Suprapubic skin (tissue), 4 donors: Measurements from ENCODE around the gene DGUOK. TPM values are rescaled to one million over a fixed set of nuclear protein-coding genes. Genes with fewer than 3 reads are reported as not detected.

Source experiments
- DNase-seq, 2 donors: peaks; one replicate each; pipeline ENCODE4 v3.0.0-alpha.2; 2019; ENCODE audit warnings: low spot score in 2 of 2
- H3K27ac ChIP-seq: fragments of 200-600 bp; sonication (generic); one replicate; pipeline ENCODE4 v1.5.1; 2019
- H3K27me3 ChIP-seq: fragments of 200-600 bp; sonication (generic); one replicate; pipeline ENCODE4 v1.5.1; 2019
- H3K36me3 ChIP-seq: fragments of 200-600 bp; sonication (generic); one replicate; pipeline ENCODE4 v1.5.1; 2019
- H3K4me1 ChIP-seq: fragments of 200-600 bp; sonication (generic); one replicate; pipeline ENCODE4 v1.5.1; 2019
- H3K4me3 ChIP-seq: fragments of 200-600 bp; sonication (generic); one replicate; pipeline ENCODE4 v1.5.1; 2019; ENCODE audit warnings: mild to moderate bottlenecking
- H3K9me3 ChIP-seq: fragments of 200-600 bp; sonication (generic); one replicate; pipeline ENCODE4 v1.5.1; 2019
- EP300 ChIP-seq: sonication (generic); formaldehyde crosslinking; IDR thresholded peaks from one replicate; pipeline ENCODE4 v1.6.1; 2017; ENCODE audit warnings: antibody characterized with exemption
- POLR2A ChIP-seq, 2 donors: fragments of 450-650 bp; IDR thresholded peaks; one replicate each; pipeline ENCODE4 v1.6.1; 2017; ENCODE audit warnings: antibody characterized with exemption in 2 of 2, mild to moderate bottlenecking in 2 of 2, moderate library complexity in 2 of 2
- POLR2AphosphoS5 ChIP-seq, 3 donors: sonication (generic); formaldehyde crosslinking; IDR thresholded peaks; one replicate each; pipeline ENCODE4 v1.6.1; 2017; ENCODE audit warnings: antibody characterized with exemption in 3 of 3
- WGBS: methylation state at CpG from one replicate; pipeline ENCODE4 v1.1.5; 2018; 5-methylcytosine and 5-hydroxymethylcytosine counted together
- total RNA-seq, 4 donors: library from RNA; depleted of rRNA; stranded (reverse); fragments of >200 nt; gene quantifications; one replicate each; pipeline ENCODE4 v1.1.0, GENCODE V29; 2016
- TF ChIP-seq, protein P1 (sequence below), 2 donors: fragments of 200-600 bp in 1 of 2; fragments of 450-650 bp in 1 of 2; sonication (generic) in 1 of 2; IDR thresholded peaks; one replicate each; pipeline ENCODE4 v1.5.1; 2016 to 2019; ENCODE audit warnings: antibody characterized with exemption in 2 of 2, mild to moderate bottlenecking in 1 of 2, moderate library complexity in 1 of 2

The DGUOK gene
- total RNA-seq, 4 donors from 2014 or later: 26.2 to 74.9 (median 48.1) TPM

GRCh38 chr2:73964223-73964622, 37.5 kb downstream of the DGUOK start:
- Histone ChIP-seq H3K9me3 (no peaks in the 10 kb centered on the region), H3K4me3 (no peak overlapping the region), H3K27me3 (no peaks in the 10 kb centered on the region), H3K4me1 (peaks cover 4% of the 10 kb centered on the region), H3K36me3 (peaks cover 11% of the 10 kb centered on the region), H3K27ac (no peak overlapping the region)
- DNase-seq: no peak
- WGBS: 93% methylated on average over 2 of the region's 2 CpGs
- TF ChIP-seq EP300: no peak
- TF ChIP-seq, protein P1, sequence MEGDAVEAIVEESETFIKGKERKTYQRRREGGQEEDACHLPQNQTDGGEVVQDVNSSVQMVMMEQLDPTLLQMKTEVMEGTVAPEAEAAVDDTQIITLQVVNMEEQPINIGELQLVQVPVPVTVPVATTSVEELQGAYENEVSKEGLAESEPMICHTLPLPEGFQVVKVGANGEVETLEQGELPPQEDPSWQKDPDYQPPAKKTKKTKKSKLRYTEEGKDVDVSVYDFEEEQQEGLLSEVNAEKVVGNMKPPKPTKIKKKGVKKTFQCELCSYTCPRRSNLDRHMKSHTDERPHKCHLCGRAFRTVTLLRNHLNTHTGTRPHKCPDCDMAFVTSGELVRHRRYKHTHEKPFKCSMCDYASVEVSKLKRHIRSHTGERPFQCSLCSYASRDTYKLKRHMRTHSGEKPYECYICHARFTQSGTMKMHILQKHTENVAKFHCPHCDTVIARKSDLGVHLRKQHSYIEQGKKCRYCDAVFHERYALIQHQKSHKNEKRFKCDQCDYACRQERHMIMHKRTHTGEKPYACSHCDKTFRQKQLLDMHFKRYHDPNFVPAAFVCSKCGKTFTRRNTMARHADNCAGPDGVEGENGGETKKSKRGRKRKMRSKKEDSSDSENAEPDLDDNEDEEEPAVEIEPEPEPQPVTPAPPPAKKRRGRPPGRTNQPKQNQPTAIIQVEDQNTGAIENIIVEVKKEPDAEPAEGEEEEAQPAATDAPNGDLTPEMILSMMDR (IDR thresholded peaks at IDR 0.05): no peak
- TF ChIP-seq POLR2AphosphoS5 (IDR thresholded peaks at IDR 0.05): no peak
- no peak for TF ChIP-seq POLR2A (IDR thresholded peaks at IDR 0.05)

DNA sequence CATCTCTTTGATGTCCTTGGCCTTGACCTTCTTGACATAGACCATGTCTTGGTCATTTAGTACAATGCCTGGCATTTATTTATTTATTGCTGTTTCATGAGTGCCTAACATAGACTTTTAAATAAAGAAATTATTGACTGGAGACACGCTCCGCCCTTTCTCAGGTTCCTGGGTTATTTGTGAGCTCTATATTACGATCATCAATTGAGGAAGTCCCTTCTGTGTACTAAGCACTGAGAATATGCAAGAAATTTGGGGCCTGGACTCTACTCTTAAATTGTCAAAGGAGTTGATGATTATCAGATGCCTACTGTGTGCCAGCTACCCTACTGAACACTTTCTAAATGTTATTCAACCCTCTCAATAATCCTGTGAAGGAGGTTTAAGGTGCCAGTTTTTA, 38.4 kb downstream of the DGUOK start:
- no peaks in the 10 kb centered on the region for H3K27me3 ChIP-seq
- no peak for DNase-seq
- no peaks in the 10 kb centered on the region for H3K9me3 ChIP-seq
- TF ChIP-seq, protein P1 (IDR thresholded peaks at IDR 0.05): no peak
- no peak for TF ChIP-seq EP300
- TF ChIP-seq POLR2A (IDR thresholded peaks at IDR 0.05): no peak
- no peak for TF ChIP-seq POLR2AphosphoS5 (IDR thresholded peaks at IDR 0.05)
- H3K27ac ChIP-seq: no peak overlapping the region
- WGBS: 88% methylated on average over 3 of the region's 3 CpGs
- no peak overlapping the region for H3K4me3 ChIP-seq
- peaks cover 4% of the 10 kb centered on the region for H3K36me3 ChIP-seq
- peaks cover 6% of the 10 kb centered on the region for H3K4me1 ChIP-seq

DNA sequence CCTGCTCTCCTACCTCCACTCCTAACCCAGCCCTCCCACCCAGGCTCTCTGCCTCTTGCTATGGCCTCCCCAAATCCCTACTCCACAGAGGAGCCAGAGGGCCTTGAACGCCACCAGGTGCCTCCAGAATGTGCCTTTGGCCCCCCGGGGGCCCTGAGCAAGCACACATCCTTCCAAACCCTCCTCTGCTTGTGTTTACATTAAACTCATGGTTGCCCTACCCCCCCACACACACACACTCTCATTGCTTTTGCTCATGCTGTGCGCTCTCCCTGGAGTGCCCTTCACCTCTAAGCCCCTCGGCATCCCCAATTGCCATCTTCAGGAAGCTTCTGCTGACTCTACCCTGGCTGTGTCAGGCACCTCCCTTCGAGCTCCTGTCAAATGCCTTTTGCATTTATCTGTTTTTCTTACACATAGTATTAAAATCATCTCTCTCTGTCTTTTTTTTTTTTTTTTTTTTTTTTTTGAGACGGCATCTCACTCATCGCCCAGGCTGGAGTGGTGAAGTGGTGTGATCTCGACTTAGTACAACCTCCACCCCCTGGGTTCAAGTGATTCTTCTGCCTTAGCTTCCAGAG, 41.8 kb downstream of the DGUOK start:
- H3K4me3 ChIP-seq: no peak overlapping the region
- no peak for DNase-seq
- 95% methylated on average over 8 of the region's 8 CpGs for WGBS
- no peaks in the 10 kb centered on the region for H3K9me3 ChIP-seq
- H3K36me3 ChIP-seq: no peaks in the 10 kb centered on the region
- H3K27me3 ChIP-seq: no peaks in the 10 kb centered on the region
- peaks cover 30% of the 10 kb centered on the region for H3K4me1 ChIP-seq
- no peak overlapping the region for H3K27ac ChIP-seq
- TF ChIP-seq POLR2AphosphoS5 (IDR thresholded peaks at IDR 0.05): no peak
- no peak for TF ChIP-seq EP300
- TF ChIP-seq, protein P1 (IDR thresholded peaks at IDR 0.05): no peak
- no peak for TF ChIP-seq POLR2A (IDR thresholded peaks at IDR 0.05)

DNA sequence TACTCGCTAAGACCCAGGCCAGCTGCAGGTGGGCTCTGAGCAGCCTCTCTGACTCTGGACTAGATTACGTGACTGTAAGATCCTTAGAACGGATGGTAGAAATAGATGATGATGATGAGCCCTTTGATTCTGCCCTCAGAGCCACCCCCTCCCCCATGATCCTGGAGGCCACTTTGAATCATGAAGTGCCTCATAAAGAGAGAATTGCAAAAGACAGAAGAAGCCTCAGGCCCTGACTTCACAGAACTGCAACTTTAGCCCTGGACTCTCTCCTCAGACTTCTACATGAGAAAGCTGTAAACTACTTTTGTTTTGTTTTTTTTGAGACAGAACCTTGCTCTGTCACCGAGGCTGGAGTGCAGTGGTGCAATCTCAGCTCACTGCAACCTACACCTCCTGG, 42.7 kb downstream of the DGUOK start:
- Histone ChIP-seq H3K36me3 (no peaks in the 10 kb centered on the region), H3K27ac (no peak overlapping the region), H3K4me1 (peaks cover 30% of the 10 kb centered on the region), H3K27me3 (no peaks in the 10 kb centered on the region), H3K9me3 (no peaks in the 10 kb centered on the region), H3K4me3 (no peak overlapping the region)
- WGBS: 84% methylated on average over 4 of the region's 4 CpGs
- TF ChIP-seq POLR2A (IDR thresholded peaks at IDR 0.05): no peak
- no peak for TF ChIP-seq EP300
- TF ChIP-seq POLR2AphosphoS5 (IDR thresholded peaks at IDR 0.05): no peak
- TF ChIP-seq, protein P1 (IDR thresholded peaks at IDR 0.05): no peak
- DNase-seq: no peak

DNA sequence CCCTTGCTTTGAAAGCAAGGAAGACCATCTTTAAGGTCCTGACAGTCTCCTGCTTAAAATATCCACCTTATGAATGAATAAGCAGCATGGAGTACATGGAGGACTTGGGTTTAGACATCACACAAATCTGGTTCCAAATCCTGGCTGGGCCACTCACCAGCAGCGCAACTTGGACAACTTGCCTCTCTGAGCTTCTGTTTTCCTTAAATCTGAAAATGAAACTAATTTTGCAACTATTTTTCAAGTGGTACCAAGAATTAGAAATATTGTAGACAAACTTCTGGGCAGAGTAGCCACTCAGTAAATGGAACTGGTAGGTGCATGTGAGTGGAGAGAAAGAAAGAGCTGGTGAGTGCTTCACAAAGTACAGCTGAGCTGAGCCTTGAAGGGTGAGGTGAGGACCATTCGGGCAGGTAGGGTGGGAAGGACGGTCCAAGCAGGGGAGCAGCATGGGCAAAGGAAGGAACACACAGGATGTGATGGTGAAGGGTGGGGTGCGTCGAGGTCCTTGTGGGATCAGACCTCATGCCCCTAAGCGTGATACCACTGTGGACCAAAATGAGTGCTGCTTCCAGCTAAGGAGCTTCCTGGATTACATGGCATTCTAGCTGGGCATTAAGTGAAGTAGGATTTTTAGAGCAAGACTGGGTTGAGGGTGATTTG, 43.6 kb downstream of the DGUOK start:
- Histone ChIP-seq H3K27ac (no peak overlapping the region), H3K27me3 (no peaks in the 10 kb centered on the region), H3K36me3 (no peaks in the 10 kb centered on the region), H3K4me1 (peaks cover 30% of the 10 kb centered on the region), H3K9me3 (no peaks in the 10 kb centered on the region), H3K4me3 (no peak overlapping the region)
- TF ChIP-seq EP300 (no peak), POLR2AphosphoS5 (IDR thresholded peaks at IDR 0.05) (no peak)
- WGBS: 77% methylated on average over 6 of the region's 6 CpGs
- no peak for DNase-seq
